SH-SY5Y (cell line): ENCODE data around the gene EGFL7.

Experiments
- GATA2 ChIP-seq: IDR thresholded peaks from 2 replicates; pipeline ENCODE4 v1.6.1; 2011; ENCODE audit warnings: mild to moderate bottlenecking, low read depth, low read length
- GATA3 ChIP-seq: IDR thresholded peaks from 2 replicates; pipeline ENCODE4 v1.6.1; 2011; ENCODE audit warnings: low read depth, mild to moderate bottlenecking, low read length, moderate library complexity

- no peak for TF ChIP-seq GATA3
- TF ChIP-seq GATA2: no peak
Observed at GRCh38 chr9:136644343-136644592, 18.4 kb upstream of the EGFL7 start.
